ENCODE data around the gene RABEP1. TPM values are rescaled to one million over a fixed set of nuclear protein-coding genes. Genes with fewer than 3 reads are reported as not detected.

Gene RABEP1
- total RNA-seq, 1 experiment from 2014 or later: 21.8 TPM

GRCh38 chr17:5405400-5405799 is 123.3 kb downstream of the RABEP1 start:
- H3K9me3 Mint-ChIP-seq (ENCODE audit: unreplicated experiment): no peaks in the 10 kb centered on the region
- DNase-seq: peak; percentile 17 to 35
- TF ChIP-seq CTCF (IDR thresholded peaks at IDR 0.05; ENCODE audit: insufficient read depth in 1 of 2, low read depth in 1 of 2, low read length in 1 of 2, severe bottlenecking in 1 of 2, unreplicated experiment in 1 of 2): no peak
- no peak overlapping the region for H3K27ac Mint-ChIP-seq (ENCODE audit: unreplicated experiment)
- intact Hi-C loops (cut with micrococcal nuclease; ENCODE audit: unreplicated experiment): no loop called here
- no TSS peak for BruUV-seq (replicated peaks)
- peaks cover 9% of the 10 kb centered on the region for H3K4me1 ChIP-seq
- no peaks in the 10 kb centered on the region for H3K36me3 ChIP-seq (ENCODE audit: control insufficient read depth, insufficient read depth, low read length)
- ChIA-PET CTCF (no interaction called here), POLR2A (interaction anchor here (0.6 kb wide), 1 partner anchor 14 kb away, joined by 3 read pairs; the partner anchor contains the start of genes NUP88 and RPAIN)
- no peak overlapping the region for H3K4me3 Mint-ChIP-seq (ENCODE audit: unreplicated experiment)
- peaks cover 3% of the 10 kb centered on the region for H3K36me3 Mint-ChIP-seq (ENCODE audit: insufficient read depth, unreplicated experiment)
- H3K4me1 Mint-ChIP-seq (ENCODE audit: low read depth, unreplicated experiment): no peaks in the 10 kb centered on the region
- H3K27me3 ChIP-seq (replicated peaks; ENCODE audit: control insufficient read depth, insufficient read depth, low read length): no peaks in the 10 kb centered on the region
- H3K27me3 Mint-ChIP-seq (ENCODE audit: insufficient read depth, unreplicated experiment): no peaks in the 10 kb centered on the region
- H3K4me3 ChIP-seq (ENCODE audit: low read depth, low read length): no peak overlapping the region
- no peaks in the 10 kb centered on the region for H3K9me3 ChIP-seq

- Mint-ChIP-seq H3K9me3 (ENCODE audit: unreplicated experiment) (no peaks in the 10 kb centered on the region), H3K27me3 (ENCODE audit: insufficient read depth, unreplicated experiment) (no peaks in the 10 kb centered on the region), H3K4me3 (ENCODE audit: unreplicated experiment) (no peak overlapping the region), H3K4me1 (ENCODE audit: low read depth, unreplicated experiment) (no peaks in the 10 kb centered on the region), H3K27ac (ENCODE audit: unreplicated experiment) (no peak overlapping the region), H3K36me3 (ENCODE audit: insufficient read depth, unreplicated experiment) (peaks cover 15% of the 10 kb centered on the region)
- H3K27me3 ChIP-seq (replicated peaks; ENCODE audit: control insufficient read depth, insufficient read depth, low read length): no peaks in the 10 kb centered on the region
- H3K4me3 ChIP-seq (ENCODE audit: low read depth, low read length): no peak overlapping the region
- no peak for DNase-seq
- H3K4me1 ChIP-seq: peaks cover 9% of the 10 kb centered on the region
- intact Hi-C loops (cut with micrococcal nuclease; ENCODE audit: unreplicated experiment): no loop called here
- no TSS peak for BruUV-seq (replicated peaks)
- TF ChIP-seq CTCF (IDR thresholded peaks at IDR 0.05; ENCODE audit: insufficient read depth in 1 of 2, low read depth in 1 of 2, low read length in 1 of 2, severe bottlenecking in 1 of 2, unreplicated experiment in 1 of 2): no peak
- H3K36me3 ChIP-seq (ENCODE audit: control insufficient read depth, insufficient read depth, low read length): no peaks in the 10 kb centered on the region
- ChIA-PET POLR2A (no interaction called here), CTCF (no interaction called here)
- no peaks in the 10 kb centered on the region for H3K9me3 ChIP-seq
Measured at GRCh38 chr17:5408186-5408585, 126.1 kb downstream of the RABEP1 start.

GRCh38 chr17:5410594-5411272 is 128.6 kb downstream of the RABEP1 start:
- CTCF ChIA-PET: no interaction called here
- no peaks in the 10 kb centered on the region for H3K27me3 Mint-ChIP-seq (ENCODE audit: insufficient read depth, unreplicated experiment)
- no peak overlapping the region for H3K4me3 ChIP-seq (ENCODE audit: low read depth, low read length)
- no peaks in the 10 kb centered on the region for H3K27me3 ChIP-seq (replicated peaks; ENCODE audit: control insufficient read depth, insufficient read depth, low read length)
- no peak for DNase-seq
- no peaks in the 10 kb centered on the region for H3K4me1 Mint-ChIP-seq (ENCODE audit: low read depth, unreplicated experiment)
- no peak overlapping the region for H3K4me3 Mint-ChIP-seq (ENCODE audit: unreplicated experiment)
- POLR2A ChIA-PET: no interaction called here
- H3K9me3 ChIP-seq: no peaks in the 10 kb centered on the region
- intact Hi-C loops (cut with micrococcal nuclease; ENCODE audit: unreplicated experiment): no loop called here
- H3K36me3 ChIP-seq (ENCODE audit: control insufficient read depth, insufficient read depth, low read length): no peaks in the 10 kb centered on the region
- H3K4me1 ChIP-seq: peaks cover 6% of the 10 kb centered on the region
- no peaks in the 10 kb centered on the region for H3K9me3 Mint-ChIP-seq (ENCODE audit: unreplicated experiment)
- TF ChIP-seq CTCF (IDR thresholded peaks at IDR 0.05; ENCODE audit: insufficient read depth in 1 of 2, low read depth in 1 of 2, low read length in 1 of 2, severe bottlenecking in 1 of 2, unreplicated experiment in 1 of 2): no peak
- peaks cover 22% of the 10 kb centered on the region for H3K36me3 Mint-ChIP-seq (ENCODE audit: insufficient read depth, unreplicated experiment)
- no peak overlapping the region for H3K27ac Mint-ChIP-seq (ENCODE audit: unreplicated experiment)
- BruUV-seq (replicated peaks): no TSS peak
